ENCODE measurements around the gene IFT20.
A peak's percentile ranks its signal among the peaks of the same experiment; 100 is the strongest.
"Not testable (repeated sequence)": the region's sequence is repeated elsewhere in the genome, so short reads cannot be mapped to it uniquely, and the experiment has no call there.

Gene IFT20

DNA sequence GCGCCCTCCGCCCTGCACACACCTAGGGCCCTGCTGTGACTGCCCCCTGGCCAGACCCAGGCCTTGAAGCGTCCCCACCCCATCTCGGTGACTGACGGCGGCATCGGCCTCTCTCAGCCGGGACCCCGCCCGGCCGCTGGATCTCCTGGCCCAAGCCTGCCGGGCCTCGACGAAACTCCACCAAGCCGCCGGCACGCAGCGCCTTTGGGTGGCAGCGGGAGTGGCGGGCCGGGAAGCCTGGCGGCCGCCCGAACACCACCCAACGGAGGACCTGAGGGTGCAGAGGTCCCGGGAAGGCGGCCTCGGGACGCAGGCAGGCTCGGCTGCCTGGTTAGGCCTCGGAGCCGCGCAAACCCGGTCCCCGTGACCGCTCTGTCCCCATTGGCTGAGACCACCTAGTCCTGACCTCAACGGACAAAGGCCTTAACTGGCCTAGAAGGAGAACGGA is 28.3 kb downstream of the IFT20 start:
- DNase-seq = no peak

DNA sequence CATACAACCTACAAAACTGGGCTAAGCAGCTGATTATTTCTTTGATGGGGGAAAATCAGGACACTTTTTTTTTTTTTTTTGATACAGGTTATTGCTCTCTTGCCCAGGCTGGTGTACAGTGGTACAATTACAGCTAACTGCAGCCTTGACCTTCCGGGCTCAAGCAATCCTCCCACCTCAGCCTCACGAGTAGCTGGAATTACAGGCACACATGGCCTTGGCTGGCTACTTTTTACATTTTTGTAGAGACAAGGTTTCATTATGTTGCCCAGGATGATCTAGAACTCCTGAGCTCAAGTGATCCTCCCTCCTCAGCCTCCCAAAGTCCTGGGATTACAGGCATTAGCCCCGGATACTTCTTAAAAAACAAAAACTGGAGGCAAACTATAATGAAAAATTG is 36.8 kb downstream of the IFT20 start:
- DNase-seq = no peak

DNA sequence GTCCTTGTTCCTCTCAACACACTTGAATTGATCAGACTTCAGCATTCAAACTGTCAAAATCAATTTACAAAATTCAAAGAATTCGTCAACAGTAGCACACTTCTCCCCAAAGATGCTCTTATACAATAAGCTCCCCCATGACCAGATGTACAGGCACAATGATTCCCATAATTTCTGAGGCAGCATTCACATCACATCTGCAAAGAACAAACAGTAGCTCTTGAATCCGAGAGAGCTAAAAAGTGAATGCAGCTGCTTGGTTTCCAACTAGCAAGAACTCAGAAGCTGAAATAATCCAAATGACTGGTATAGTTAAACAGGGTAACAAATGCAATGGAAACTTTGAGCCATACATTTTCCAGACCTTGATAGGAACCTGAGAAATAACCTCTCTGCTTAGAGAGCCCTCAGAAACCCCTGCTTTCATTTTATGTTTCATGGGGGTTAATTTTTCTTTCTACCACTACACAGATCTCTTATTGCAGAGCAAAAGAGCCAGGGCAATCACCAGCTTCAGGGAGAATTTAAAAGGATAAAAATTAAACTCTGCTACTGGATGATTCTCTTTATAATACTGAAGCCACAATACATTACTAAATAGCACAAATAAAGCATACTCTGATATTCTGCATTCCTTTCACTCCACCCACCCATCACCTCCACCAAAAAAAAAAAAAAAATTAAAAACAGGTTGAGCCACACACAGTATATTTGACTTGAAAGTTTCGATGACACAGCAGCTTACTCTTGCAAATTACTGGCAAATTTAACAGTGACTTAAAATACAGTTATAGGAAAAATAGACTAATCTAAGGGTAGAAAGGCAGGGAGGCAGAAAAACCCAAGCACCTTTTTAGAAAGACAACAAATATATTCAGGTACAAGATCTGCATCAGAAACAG is 39.3 kb downstream of the IFT20 start:
- no peak for DNase-seq

DNA sequence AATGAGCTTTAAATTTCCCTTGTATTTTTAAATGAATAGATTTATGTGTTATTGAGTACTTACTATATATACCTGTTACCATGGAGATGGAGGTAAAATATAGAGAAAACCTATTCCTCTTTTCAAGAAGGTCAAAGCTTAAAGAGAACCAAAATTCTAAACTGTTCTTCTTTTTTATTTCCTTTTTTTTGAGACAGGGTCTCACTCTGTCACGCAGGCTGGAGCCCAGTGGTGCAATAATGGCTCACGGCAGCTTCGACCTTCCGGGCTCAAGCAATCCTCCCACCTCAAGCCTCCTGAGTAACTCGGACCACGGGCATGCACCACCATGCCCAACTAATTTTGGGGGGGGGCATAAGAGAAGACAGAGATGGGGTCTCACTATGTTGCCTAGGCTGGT is 41.3 kb downstream of the IFT20 start:
- peak in 1 of 2 donors; percentile 26 for DNase-seq

DNA sequence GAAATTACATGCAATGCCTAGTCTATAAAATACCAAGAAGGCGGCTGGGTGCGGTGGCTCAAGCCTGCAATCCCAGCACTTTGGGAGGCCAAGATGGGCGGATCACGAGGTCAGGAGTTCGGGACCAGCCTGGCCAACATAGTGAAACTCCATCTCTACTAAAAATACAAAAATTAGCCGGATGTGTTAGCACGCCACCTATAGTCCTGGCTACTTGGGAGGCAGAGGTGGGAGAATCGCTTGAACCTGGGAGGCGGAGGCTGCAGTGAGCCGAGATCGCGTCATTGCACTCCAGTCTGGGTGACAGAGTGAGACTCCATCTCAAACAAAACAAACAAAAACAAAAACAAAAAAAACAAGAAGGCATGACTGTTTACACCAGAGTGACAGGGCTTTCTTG is 42.4 kb downstream of the IFT20 start:
- DNase-seq = not testable (repeated sequence)

DNA sequence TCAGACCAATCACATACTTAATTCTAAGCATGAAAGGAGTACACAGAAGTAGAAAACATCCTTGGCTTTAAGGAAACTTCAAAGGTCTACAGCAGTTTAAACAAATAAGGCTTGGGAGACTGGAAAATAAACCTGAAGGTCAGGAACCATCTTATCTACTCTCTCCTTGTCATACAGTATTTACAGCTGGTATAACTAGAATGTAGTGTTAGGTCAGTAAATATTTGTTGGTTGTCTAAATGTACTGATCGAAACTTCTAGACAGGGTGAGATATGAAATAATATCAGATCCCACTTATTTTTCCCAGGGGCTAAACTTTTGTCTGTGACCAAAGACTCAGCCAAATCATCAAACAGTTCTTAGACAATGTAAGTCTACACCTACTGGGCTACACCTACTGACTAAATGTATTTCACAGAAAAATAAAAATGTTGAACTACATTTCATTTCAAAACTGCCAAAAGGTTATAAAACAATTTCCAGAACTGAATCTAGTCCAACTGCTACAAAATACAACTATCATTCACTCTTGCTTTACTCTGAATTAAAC is 43.4 kb downstream of the IFT20 start:
- DNase-seq = no peak

DNA sequence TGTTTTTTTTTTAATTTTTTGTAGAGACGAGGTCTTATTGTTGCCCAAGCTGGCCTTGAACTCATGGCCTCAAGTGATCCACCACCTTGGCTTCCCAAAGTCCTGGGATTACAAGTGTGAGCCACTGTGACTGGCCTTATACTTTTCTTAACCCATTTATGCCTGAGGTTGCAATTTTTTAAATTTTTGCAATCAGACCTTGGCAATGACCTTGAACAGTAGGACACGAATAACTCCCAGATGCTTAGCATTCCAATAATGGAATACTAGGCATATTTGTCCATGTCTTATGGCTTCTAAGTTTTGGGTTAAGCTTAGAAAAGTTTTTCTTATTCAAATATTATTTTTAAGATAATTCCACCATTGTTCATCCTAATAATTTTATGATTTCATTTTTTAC is 44.6 kb downstream of the IFT20 start:
- no peak for DNase-seq

DNA sequence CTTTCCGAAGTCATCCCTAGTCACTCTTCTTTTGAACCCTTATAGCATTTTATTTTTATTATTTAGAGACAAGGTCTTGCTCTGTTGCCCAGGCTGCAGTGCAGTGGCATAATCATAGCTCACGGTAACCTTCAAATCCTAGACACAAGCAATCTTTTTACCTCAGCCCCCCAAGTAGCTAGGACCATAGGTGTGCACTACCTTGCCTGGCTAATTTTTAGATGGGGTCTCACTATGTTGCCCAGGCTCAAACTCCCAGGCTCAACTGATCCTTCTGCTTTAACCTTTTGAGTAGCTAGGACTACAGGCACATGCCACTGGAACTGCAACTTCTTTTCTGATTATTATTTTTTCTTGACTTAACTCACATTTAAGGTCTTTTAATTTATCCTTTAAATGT is 49.3 kb downstream of the IFT20 start:
- no peak for DNase-seq

DNA sequence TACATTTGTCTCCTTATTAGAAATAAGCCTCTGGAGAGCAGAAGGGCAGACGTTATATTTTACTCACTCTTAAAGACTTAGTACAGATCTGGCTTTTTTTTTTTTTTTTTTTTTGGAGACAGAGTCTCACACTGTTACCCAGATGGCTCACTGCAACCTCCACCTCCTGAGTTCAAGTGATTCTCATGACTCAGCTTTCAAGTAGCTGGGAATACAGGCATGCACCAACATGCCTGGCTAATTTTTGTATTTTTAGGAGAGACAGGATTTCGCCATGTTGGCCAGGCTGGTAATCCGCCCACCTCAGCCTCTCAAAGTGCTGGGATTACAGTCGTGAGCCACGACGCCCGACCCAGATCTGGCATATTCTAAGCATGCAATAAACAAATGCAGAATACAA is 52.7 kb downstream of the IFT20 start:
- no peak for DNase-seq

DNA sequence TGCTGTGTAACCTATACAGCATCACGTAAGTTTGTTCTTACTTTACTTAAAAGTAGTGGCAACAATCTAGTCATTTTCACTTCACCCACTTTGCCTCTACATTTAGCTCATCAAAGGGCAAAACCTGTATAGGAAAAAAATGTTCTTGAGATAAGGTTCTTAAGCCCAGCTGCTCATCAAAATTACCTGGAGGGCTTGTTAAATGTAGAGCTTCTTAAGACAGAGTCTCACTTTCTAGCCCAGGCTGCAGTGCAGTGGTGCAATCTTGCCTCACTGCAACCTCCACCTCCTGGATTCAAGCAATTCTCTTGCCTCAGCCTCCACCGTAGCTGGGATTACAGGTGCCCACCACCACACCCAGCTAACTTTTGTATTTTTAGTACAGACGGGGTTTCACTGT is 54.4 kb downstream of the IFT20 start:
- DNase-seq = no peak

DNA sequence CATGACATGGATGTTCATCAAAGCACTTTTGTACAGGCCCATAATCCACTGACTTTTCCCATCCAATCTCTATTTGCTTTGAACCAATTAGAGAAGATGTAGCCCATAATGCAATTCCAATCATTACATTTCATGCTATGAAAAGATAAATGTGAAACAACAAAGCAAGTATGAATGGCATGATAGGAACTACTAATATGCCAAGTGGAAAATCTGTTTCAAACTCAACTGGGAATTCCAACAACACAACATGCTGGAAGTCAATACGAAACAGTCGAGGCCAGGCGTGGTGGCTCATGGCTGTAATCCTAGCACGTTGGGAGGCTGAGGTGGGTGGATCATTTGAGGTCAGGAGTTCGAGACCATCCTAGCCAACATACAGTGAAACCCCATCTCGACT is 55.9 kb downstream of the IFT20 start:
- DNase-seq = no peak
